Measurements from ENCODE around the gene PARD3.

PARD3 gene

DNA sequence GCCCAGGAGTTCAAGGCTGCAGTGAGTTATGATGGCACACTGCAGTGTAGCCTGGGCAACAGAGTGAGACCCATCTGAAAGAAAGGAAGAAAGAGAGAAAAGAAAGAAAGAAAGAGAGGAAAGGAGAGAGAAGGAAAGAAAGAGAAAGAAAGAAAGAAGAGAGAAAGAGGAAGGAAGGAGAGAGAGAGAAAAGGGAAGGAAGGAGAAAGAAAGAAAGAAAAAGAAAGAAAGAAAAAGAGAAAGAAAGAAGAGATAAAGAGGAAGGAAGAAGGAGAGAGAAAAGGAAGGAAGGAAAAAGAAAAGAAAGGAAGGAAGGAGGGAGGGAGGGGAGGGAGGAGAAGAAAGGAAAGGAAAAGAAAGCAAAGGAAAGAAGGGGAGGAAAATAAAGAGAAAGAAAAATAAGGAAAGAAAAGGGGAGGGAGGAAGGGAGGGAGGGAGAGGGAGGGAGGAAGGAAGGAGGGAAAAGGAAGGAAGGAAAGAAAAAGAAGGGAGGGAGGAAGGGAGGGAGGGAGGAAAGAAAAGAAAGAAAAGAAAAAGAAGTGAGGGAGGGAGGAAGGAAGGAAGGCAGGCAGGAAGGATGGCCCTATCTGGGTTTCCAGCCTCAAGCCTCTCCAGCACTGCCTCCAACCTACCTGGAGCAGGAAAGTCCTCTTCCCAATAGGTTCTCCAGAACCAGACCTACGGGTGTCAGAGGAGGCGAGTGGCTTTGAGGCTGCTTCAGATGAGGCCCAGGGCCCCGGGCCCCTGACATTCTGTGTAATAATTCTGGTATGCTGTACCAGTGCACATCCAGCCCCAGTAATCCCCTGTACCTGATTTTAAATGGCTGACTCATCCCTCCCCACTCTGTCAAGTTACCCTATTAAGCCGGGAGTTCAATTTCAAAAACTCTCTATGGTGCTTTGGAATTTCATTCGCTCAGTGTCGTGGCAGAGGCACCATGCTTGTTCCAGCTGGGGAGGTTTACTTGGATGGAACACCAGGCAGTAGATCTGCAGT, 6.8 kb upstream of the PARD3 start:
- Histone ChIP-seq H3K9me3 (ENCODE audit: low read length) (no peaks in the 10 kb centered on the region), H3K9ac (ENCODE audit: low read length) (no peak overlapping the region), H3K4me3 (ENCODE audit: low read depth in 1 of 2, low read length in 2 of 2) (no peak overlapping the region), H3K36me3 (ENCODE audit: insufficient read depth, low read length) (no peaks in the 10 kb centered on the region), H3K4me1 (ENCODE audit: insufficient read depth, low read length) (no peaks in the 10 kb centered on the region), H3K27me3 (ENCODE audit: control insufficient read depth in 1 of 2, insufficient read depth in 2 of 2, low read length in 2 of 2) (no peaks in the 10 kb centered on the region), H3K27ac (ENCODE audit: low read depth, low read length) (no peak overlapping the region)

DNA sequence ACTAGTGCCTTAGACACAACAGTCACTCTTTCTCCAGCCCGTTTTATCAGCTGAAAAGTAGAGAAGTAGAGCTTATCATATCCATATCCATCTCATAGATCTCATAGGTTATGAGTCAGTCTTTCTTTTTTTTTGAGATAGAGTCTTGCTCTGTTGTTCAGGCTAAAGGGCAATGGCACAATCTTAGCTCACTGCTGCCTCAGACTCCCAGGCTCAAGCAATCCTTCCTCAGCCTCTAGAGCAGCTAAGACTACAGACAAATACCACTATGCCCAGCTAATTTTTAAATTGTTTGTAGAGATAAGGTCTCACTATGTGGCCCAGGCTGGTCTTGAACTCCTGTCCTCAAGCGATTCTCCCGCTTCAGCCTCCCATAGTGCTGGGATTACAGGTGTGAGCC, 2.5 kb upstream of the PARD3 start:
- no peak overlapping the region for H3K4me3 ChIP-seq (ENCODE audit: low read depth in 1 of 2, low read length in 2 of 2)
- no peak overlapping the region for H3K9ac ChIP-seq (ENCODE audit: low read length)
- no peaks in the 10 kb centered on the region for H3K27me3 ChIP-seq (ENCODE audit: control insufficient read depth in 1 of 2, insufficient read depth in 2 of 2, low read length in 2 of 2)
- H3K9me3 ChIP-seq (ENCODE audit: low read length) = no peaks in the 10 kb centered on the region
- H3K4me1 ChIP-seq (ENCODE audit: insufficient read depth, low read length) = peaks cover 20% of the 10 kb centered on the region
- H3K36me3 ChIP-seq (ENCODE audit: insufficient read depth, low read length) = no peaks in the 10 kb centered on the region
- H3K27ac ChIP-seq (ENCODE audit: low read depth, low read length) = no peak overlapping the region

DNA sequence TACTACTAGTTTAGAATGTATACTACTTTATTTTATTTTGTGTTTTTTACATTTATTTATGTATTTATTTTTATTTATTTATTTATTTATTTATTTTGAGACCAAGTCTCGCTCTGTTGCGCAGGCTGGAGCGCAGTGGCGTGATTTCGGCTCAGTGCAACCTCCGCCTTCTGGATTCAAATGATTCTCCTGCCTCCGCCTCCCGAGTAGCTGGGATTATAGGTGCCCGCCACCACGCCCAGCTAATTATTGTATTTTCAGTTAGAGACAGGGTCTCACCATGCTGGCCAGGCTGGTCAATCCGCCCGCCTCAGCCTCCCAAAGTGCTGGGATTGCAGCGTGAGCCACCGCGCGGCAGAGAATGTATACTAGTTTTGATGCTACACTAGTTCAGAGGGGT, 2.0 kb upstream of the PARD3 start:
- H3K9ac ChIP-seq (ENCODE audit: low read length) = no peak overlapping the region
- H3K27ac ChIP-seq (ENCODE audit: low read depth, low read length) = no peak overlapping the region
- no peak overlapping the region for H3K4me3 ChIP-seq (ENCODE audit: low read depth in 1 of 2, low read length in 2 of 2)
- no peaks in the 10 kb centered on the region for H3K27me3 ChIP-seq (ENCODE audit: control insufficient read depth in 1 of 2, insufficient read depth in 2 of 2, low read length in 2 of 2)
- no peaks in the 10 kb centered on the region for H3K36me3 ChIP-seq (ENCODE audit: insufficient read depth, low read length)
- H3K4me1 ChIP-seq (ENCODE audit: insufficient read depth, low read length) = peaks cover 25% of the 10 kb centered on the region
- H3K9me3 ChIP-seq (ENCODE audit: low read length) = no peaks in the 10 kb centered on the region

DNA sequence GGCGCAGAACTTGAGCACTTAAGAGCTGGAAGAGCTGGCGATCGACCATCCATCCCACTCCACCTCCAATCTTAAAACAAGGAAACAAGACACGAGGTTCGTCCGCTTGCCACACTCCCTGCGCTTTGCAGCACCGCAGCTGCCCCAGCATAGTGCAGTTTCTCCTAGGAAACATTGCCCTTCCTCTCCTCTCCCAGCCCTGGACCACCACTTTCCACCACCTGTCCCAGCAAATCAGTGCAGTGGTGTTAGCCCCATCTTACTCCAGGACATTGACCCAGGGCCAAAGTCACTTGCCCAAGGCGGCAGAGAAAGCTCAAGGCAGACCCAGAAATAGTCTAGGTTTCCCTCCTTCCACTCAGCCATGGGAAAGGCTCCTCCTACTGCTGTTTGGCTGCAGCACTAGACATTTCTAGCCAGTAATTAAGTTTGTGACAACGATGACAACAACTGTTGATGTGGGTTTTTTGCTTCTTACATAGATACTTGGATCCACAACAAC, 1.5 kb upstream of the PARD3 start:
- H3K27ac ChIP-seq (ENCODE audit: low read depth, low read length) = peak overlapping the region; percentile 83

DNA sequence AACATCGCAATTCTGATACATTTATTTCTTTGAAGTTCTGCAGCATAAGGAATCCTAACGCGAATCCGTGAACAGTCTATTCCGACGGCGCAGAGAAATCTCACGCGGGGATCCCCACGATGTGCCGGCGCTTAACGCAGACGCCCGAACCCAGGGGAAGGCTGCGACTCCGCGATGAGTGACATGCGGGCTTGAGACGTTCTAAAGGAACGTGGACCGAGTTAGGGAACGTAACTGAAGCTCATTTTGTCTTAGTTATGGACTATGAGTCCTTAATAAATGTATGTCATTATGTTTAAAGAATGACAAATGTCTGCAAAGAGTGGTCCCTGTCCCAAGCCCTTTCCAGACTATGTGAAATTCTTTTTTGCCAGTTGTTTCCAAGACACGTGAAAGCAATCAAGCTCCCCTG, 995 bp upstream of the PARD3 start:
- H3K4me1 ChIP-seq (ENCODE audit: insufficient read depth, low read length) = peaks cover 35% of the 10 kb centered on the region
- peak overlapping the region; percentile 36 to 77 for H3K4me3 ChIP-seq (ENCODE audit: low read depth in 1 of 2, low read length in 2 of 2)
- H3K27ac ChIP-seq (ENCODE audit: low read depth, low read length) = peak overlapping the region; percentile 83
- H3K36me3 ChIP-seq (ENCODE audit: insufficient read depth, low read length) = no peaks in the 10 kb centered on the region
- no peaks in the 10 kb centered on the region for H3K27me3 ChIP-seq (ENCODE audit: control insufficient read depth in 1 of 2, insufficient read depth in 2 of 2, low read length in 2 of 2)
- H3K9ac ChIP-seq (ENCODE audit: low read length) = no peak overlapping the region
- H3K9me3 ChIP-seq (ENCODE audit: low read length) = no peaks in the 10 kb centered on the region

More for the DNA sequence above, 1.5 kb upstream of the PARD3 start:
- Histone ChIP-seq H3K36me3 (ENCODE audit: insufficient read depth, low read length) (no peaks in the 10 kb centered on the region), H3K4me3 (ENCODE audit: low read depth in 1 of 2, low read length in 2 of 2) (peak overlapping the region; percentile 36 to 77), H3K9me3 (ENCODE audit: low read length) (no peaks in the 10 kb centered on the region), H3K9ac (ENCODE audit: low read length) (no peak overlapping the region), H3K4me1 (ENCODE audit: insufficient read depth, low read length) (peaks cover 30% of the 10 kb centered on the region), H3K27me3 (ENCODE audit: control insufficient read depth in 1 of 2, insufficient read depth in 2 of 2, low read length in 2 of 2) (no peaks in the 10 kb centered on the region)

DNA sequence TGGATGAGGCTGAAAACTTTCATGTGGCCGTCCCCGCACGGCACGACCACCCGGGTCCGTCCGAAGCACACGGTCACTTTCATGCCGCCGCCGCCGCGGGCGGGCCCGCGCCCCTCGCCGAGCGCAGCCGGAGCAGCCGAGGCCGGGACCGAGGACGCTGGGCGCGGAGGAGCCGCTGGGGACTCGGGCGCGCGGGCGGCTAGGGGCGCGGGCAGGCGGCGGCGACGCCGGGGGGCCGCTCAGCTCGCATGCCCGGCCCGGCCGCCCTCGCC, 247 bp downstream of the PARD3 start:
- Histone ChIP-seq H3K27ac (ENCODE audit: low read depth, low read length) (peak overlapping the region; percentile 59), H3K4me1 (ENCODE audit: insufficient read depth, low read length) (peaks cover 46% of the 10 kb centered on the region), H3K36me3 (ENCODE audit: insufficient read depth, low read length) (no peaks in the 10 kb centered on the region), H3K9ac (ENCODE audit: low read length) (no peak overlapping the region), H3K4me3 (ENCODE audit: low read depth in 1 of 2, low read length in 2 of 2) (peak overlapping the region in 1 of 2 donors; percentile 95), H3K9me3 (ENCODE audit: low read length) (no peaks in the 10 kb centered on the region), H3K27me3 (ENCODE audit: control insufficient read depth in 1 of 2, insufficient read depth in 2 of 2, low read length in 2 of 2) (no peaks in the 10 kb centered on the region)

DNA sequence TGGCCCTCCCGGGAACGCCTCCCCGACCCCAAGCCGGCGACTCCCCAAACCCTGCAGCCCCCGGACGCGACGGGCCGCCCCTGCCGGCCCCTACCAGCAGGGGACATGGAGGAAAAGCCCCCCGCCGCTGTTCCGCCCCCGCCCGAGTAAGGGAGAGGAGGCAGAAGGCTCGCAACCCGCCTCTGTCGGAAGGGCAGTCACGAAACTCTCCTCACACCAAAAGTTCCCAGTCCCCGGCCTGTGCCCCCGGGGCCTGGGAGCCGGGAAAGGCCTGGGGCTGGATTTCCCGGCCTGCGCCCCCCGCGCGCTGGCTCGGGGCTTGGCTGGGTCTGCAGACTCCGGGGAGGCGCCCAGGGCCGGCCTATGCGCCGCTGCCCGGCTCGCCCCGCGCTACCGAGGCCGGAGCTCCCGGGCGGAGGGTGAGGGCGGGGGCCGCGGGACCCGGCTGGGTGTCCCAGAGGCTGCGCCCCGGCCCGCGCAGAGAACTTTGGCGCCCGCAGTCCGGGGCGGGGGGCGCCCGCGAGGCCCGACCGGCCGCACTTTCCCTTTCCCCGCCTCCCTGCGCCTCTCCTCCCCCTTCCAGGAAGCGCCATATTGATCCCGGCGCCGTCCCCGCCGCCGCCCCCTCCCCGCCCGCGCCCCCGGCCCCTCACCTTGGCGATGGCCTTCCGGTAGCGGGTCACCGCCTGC, 728 bp downstream of the PARD3 start:
- peak overlapping the region; percentile 74 for H3K27ac ChIP-seq (ENCODE audit: low read depth, low read length)
- H3K27me3 ChIP-seq (ENCODE audit: control insufficient read depth in 1 of 2, insufficient read depth in 2 of 2, low read length in 2 of 2) = no peaks in the 10 kb centered on the region
- H3K4me3 ChIP-seq (ENCODE audit: low read depth in 1 of 2, low read length in 2 of 2) = peak overlapping the region; percentile 77 to 95
- H3K9me3 ChIP-seq (ENCODE audit: low read length) = no peaks in the 10 kb centered on the region
- H3K9ac ChIP-seq (ENCODE audit: low read length) = peak overlapping the region; percentile 58
- no peaks in the 10 kb centered on the region for H3K36me3 ChIP-seq (ENCODE audit: insufficient read depth, low read length)
- H3K4me1 ChIP-seq (ENCODE audit: insufficient read depth, low read length) = peaks cover 48% of the 10 kb centered on the region

DNA sequence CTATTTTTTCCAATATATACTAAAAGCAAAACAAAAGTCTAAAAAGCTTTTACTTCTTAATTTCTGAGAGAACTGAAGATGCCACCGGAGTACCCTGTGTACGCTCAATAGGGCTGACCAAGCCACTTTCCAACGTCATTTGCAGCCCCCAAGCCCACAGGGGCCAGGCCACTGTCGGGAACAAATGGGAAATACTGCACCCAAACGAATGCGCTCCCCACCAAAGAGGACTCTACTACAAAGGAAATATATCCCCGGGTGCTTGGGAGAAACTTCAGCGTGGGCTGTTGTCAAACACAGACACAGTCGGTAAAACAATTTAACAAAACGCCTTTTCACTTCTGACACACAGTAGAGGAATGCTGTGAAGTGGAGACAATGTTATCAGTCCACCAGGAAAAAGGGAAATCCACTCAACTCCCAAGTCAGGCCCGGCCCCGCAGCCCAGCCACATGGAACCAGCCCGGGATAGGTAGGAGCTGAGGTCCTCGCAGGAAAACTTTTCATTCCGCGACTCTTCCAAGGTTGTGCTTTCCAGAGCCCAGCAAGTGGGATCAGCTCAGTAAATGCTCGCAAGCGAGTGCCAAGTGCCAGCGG, 1.4 kb downstream of the PARD3 start:
- Histone ChIP-seq H3K4me1 (ENCODE audit: insufficient read depth, low read length) (peaks cover 54% of the 10 kb centered on the region), H3K27ac (ENCODE audit: low read depth, low read length) (peak overlapping the region; percentile 74), H3K36me3 (ENCODE audit: insufficient read depth, low read length) (no peaks in the 10 kb centered on the region), H3K4me3 (ENCODE audit: low read depth in 1 of 2, low read length in 2 of 2) (peak overlapping the region; percentile 77 to 95), H3K27me3 (ENCODE audit: control insufficient read depth in 1 of 2, insufficient read depth in 2 of 2, low read length in 2 of 2) (no peaks in the 10 kb centered on the region), H3K9ac (ENCODE audit: low read length) (peak overlapping the region; percentile 58), H3K9me3 (ENCODE audit: low read length) (no peaks in the 10 kb centered on the region)

DNA sequence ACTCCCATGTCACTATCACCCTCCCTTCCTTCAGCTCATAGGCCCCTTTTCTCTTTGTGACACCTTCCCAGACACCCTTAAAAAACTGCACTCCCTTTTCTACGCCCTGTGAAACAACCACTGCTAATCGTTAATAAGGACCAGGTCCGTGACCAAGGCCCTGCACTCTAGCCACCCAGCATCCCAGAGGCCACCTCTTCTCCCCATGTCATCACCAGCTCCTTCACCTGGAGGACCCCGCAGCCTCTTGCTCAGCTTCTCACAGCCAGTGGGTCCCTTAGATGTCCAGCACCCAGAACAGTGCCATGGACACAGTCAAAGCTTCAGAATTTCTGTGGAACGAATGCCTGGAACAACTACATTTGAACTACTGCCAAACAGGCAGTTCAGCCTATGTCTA, 2.3 kb downstream of the PARD3 start:
- H3K4me3 ChIP-seq (ENCODE audit: low read depth in 1 of 2, low read length in 2 of 2) = peak overlapping the region in 1 of 2 donors; percentile 77
- no peaks in the 10 kb centered on the region for H3K36me3 ChIP-seq (ENCODE audit: insufficient read depth, low read length)
- H3K4me1 ChIP-seq (ENCODE audit: insufficient read depth, low read length) = peaks cover 60% of the 10 kb centered on the region
- H3K9ac ChIP-seq (ENCODE audit: low read length) = peak overlapping the region; percentile 58
- H3K27me3 ChIP-seq (ENCODE audit: control insufficient read depth in 1 of 2, insufficient read depth in 2 of 2, low read length in 2 of 2) = no peaks in the 10 kb centered on the region
- no peaks in the 10 kb centered on the region for H3K9me3 ChIP-seq (ENCODE audit: low read length)
- peak overlapping the region; percentile 74 for H3K27ac ChIP-seq (ENCODE audit: low read depth, low read length)

DNA sequence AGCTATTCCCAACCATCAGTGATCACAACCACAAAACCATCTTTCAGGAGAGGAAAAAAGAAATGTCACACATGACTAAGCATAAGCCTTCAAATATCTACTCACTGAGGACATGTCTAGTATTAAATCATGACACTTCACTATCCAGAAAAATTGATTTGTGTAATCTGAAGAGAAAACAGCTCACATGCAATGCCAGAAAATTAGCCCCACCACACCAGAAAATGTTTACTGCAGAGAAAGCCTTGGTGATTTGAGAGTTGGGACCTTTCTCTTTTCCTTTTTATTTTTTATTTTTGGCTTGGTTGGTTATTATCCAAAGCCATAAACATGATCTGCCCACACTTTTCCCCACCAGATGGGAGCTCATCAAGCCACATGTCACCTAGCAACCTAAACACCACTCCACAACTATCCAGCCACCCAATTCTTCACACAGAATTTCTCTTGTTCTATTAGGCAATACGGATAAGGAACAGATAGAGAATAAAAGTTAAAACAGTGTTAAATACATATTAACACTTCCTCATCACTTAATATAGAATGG, 3.1 kb downstream of the PARD3 start:
- Histone ChIP-seq H3K9me3 (ENCODE audit: low read length) (no peaks in the 10 kb centered on the region), H3K27me3 (ENCODE audit: control insufficient read depth in 1 of 2, insufficient read depth in 2 of 2, low read length in 2 of 2) (no peaks in the 10 kb centered on the region), H3K4me1 (ENCODE audit: insufficient read depth, low read length) (peaks cover 60% of the 10 kb centered on the region), H3K9ac (ENCODE audit: low read length) (no peak overlapping the region), H3K27ac (ENCODE audit: low read depth, low read length) (no peak overlapping the region), H3K4me3 (ENCODE audit: low read depth in 1 of 2, low read length in 2 of 2) (peak overlapping the region in 1 of 2 donors; percentile 31), H3K36me3 (ENCODE audit: insufficient read depth, low read length) (no peaks in the 10 kb centered on the region)

Measured in muscle layer of colon (tissue), 2 donors.